ENCODE results near the gene DTNB.

Gene DTNB

DNA sequence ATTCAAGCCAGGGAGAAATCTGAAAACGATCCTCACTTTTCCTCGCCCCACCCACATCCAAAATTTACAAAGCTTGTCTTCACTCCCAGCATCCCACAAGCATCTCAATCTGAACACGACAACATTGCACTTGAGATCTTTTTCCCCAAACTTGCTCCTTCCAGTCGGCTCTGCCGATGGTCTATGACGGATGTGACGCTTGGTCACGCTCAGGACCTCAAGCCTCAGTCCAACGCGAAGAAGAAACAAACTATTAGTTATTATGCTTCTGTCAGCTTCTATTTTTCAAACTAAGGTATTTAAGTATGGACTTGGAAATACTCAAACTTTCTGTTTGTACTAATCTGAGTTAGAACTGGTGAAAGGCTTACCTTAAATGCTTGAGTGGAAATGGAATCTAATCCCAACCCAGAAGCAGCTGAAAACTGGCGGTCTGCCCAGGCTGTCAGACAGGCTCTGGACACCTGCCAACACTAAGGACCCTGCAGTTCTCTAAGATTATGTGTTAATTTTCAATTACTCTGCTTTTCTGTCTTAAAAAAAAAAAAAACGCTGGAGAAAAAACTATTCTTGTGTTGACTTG lies 199.5 kb downstream of the DTNB start (continued):
- no peak for TF ChIP-seq ZFP3 (tag by site-specific recombination; IDR thresholded peaks at IDR 0.05; ENCODE audit: low read depth)
- TF ChIP-seq, protein P1, sequence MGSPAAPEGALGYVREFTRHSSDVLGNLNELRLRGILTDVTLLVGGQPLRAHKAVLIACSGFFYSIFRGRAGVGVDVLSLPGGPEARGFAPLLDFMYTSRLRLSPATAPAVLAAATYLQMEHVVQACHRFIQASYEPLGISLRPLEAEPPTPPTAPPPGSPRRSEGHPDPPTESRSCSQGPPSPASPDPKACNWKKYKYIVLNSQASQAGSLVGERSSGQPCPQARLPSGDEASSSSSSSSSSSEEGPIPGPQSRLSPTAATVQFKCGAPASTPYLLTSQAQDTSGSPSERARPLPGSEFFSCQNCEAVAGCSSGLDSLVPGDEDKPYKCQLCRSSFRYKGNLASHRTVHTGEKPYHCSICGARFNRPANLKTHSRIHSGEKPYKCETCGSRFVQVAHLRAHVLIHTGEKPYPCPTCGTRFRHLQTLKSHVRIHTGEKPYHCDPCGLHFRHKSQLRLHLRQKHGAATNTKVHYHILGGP (tag by site-specific recombination; IDR thresholded peaks at IDR 0.05): no peak
- no peak for TF ChIP-seq PRDM4 (tag by site-specific recombination; IDR thresholded peaks at IDR 0.05)
- TF ChIP-seq OSR2 (tag by site-specific recombination; IDR thresholded peaks at IDR 0.05): peak; percentile 61; the same call in 1 of the 2 replicates
- TF ChIP-seq, protein P2, sequence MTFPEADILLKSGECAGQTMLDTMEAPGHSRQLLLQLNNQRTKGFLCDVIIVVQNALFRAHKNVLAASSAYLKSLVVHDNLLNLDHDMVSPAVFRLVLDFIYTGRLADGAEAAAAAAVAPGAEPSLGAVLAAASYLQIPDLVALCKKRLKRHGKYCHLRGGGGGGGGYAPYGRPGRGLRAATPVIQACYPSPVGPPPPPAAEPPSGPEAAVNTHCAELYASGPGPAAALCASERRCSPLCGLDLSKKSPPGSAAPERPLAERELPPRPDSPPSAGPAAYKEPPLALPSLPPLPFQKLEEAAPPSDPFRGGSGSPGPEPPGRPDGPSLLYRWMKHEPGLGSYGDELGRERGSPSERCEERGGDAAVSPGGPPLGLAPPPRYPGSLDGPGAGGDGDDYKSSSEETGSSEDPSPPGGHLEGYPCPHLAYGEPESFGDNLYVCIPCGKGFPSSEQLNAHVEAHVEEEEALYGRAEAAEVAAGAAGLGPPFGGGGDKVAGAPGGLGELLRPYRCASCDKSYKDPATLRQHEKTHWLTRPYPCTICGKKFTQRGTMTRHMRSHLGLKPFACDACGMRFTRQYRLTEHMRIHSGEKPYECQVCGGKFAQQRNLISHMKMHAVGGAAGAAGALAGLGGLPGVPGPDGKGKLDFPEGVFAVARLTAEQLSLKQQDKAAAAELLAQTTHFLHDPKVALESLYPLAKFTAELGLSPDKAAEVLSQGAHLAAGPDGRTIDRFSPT (tag by site-specific recombination; IDR thresholded peaks at IDR 0.05): no peak

DNA sequence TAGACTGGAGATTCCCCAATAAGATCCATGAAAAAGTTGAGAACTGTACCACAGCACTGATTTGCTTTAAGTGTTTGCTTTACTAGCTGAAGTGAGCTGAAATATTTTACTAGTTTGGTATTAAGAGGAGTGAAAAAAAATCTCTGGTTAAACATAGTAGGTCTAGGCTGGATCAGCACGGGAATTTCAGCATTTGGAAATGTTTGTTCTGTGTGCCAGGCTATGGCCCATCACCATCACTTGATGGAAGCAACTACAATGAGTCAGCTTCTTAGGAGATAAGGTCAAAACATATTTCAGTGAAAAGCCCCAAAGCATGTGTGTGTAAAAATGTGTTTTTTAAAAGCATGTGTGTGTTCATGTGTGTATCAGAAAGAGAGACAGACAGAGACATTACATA lies 200.2 kb downstream of the DTNB start:
- CTCF ChIA-PET: no interaction called here
- POLR2A ChIA-PET: no interaction called here
- H3K4me3 ChIP-seq (ENCODE audit: low read depth, low read length): no peak overlapping the region
- no peaks in the 10 kb centered on the region for H3K36me3 ChIP-seq (ENCODE audit: control insufficient read depth in 2 of 2, insufficient read depth in 1 of 2, low read length in 2 of 2)
- peaks cover 18% of the 10 kb centered on the region for H3K4me1 ChIP-seq (ENCODE audit: control insufficient read depth, insufficient read depth, low read length)
- no peaks in the 10 kb centered on the region for H3K9me3 ChIP-seq (ENCODE audit: control insufficient read depth, insufficient read depth, low read depth, low read length)
- peak overlapping the region; percentile 66; the same call in 1 of the 2 replicates for H3K27ac ChIP-seq (ENCODE audit: extremely low read depth, low read depth, low read length)
- TF ChIP-seq ZNF16 (tag by site-specific recombination; IDR thresholded peaks at IDR 0.05; ENCODE audit: low read depth) (no peak), ZNF621 (tag by site-specific recombination; IDR thresholded peaks at IDR 0.05) (no peak), ZBTB26 (tag by site-specific recombination; optimal IDR thresholded peaks at IDR 0.05) (no peak), ZNF558 (tag by site-specific recombination; IDR thresholded peaks at IDR 0.05) (no peak), ZNF202 (tag by site-specific recombination; IDR thresholded peaks at IDR 0.05; ENCODE audit: borderline replicate concordance) (no peak), ZNF48 (tag by site-specific recombination; IDR thresholded peaks at IDR 0.05) (no peak), ZNF404 (tag by site-specific recombination; IDR thresholded peaks at IDR 0.05) (no peak), ZNF148 (tag by site-specific recombination; IDR thresholded peaks at IDR 0.05; ENCODE audit: borderline replicate concordance) (no peak), KLF1 (tag by site-specific recombination; IDR thresholded peaks at IDR 0.05) (no peak), ZNF76 (tag by site-specific recombination; IDR thresholded peaks at IDR 0.05; ENCODE audit: borderline replicate concordance, low read depth) (no peak)
- TF ChIP-seq, protein P3, sequence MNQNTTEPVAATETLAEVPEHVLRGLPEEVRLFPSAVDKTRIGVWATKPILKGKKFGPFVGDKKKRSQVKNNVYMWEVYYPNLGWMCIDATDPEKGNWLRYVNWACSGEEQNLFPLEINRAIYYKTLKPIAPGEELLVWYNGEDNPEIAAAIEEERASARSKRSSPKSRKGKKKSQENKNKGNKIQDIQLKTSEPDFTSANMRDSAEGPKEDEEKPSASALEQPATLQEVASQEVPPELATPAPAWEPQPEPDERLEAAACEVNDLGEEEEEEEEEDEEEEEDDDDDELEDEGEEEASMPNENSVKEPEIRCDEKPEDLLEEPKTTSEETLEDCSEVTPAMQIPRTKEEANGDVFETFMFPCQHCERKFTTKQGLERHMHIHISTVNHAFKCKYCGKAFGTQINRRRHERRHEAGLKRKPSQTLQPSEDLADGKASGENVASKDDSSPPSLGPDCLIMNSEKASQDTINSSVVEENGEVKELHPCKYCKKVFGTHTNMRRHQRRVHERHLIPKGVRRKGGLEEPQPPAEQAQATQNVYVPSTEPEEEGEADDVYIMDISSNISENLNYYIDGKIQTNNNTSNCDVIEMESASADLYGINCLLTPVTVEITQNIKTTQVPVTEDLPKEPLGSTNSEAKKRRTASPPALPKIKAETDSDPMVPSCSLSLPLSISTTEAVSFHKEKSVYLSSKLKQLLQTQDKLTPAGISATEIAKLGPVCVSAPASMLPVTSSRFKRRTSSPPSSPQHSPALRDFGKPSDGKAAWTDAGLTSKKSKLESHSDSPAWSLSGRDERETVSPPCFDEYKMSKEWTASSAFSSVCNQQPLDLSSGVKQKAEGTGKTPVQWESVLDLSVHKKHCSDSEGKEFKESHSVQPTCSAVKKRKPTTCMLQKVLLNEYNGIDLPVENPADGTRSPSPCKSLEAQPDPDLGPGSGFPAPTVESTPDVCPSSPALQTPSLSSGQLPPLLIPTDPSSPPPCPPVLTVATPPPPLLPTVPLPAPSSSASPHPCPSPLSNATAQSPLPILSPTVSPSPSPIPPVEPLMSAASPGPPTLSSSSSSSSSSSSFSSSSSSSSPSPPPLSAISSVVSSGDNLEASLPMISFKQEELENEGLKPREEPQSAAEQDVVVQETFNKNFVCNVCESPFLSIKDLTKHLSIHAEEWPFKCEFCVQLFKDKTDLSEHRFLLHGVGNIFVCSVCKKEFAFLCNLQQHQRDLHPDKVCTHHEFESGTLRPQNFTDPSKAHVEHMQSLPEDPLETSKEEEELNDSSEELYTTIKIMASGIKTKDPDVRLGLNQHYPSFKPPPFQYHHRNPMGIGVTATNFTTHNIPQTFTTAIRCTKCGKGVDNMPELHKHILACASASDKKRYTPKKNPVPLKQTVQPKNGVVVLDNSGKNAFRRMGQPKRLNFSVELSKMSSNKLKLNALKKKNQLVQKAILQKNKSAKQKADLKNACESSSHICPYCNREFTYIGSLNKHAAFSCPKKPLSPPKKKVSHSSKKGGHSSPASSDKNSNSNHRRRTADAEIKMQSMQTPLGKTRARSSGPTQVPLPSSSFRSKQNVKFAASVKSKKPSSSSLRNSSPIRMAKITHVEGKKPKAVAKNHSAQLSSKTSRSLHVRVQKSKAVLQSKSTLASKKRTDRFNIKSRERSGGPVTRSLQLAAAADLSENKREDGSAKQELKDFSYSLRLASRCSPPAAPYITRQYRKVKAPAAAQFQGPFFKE (tag by site-specific recombination; IDR thresholded peaks at IDR 0.05; ENCODE audit: borderline replicate concordance): no peak
